ENCODE measurements around the gene ANKRD31.

GRCh38 chr5:75062925-75063531, 173.7 kb downstream of the ANKRD31 start:
- TF ChIP-seq SIN3A (IDR thresholded peaks at IDR 0.05; ENCODE audit: borderline replicate concordance, insufficient read depth, low read depth, low read length), result no peak
- TF ChIP-seq, protein P1, sequence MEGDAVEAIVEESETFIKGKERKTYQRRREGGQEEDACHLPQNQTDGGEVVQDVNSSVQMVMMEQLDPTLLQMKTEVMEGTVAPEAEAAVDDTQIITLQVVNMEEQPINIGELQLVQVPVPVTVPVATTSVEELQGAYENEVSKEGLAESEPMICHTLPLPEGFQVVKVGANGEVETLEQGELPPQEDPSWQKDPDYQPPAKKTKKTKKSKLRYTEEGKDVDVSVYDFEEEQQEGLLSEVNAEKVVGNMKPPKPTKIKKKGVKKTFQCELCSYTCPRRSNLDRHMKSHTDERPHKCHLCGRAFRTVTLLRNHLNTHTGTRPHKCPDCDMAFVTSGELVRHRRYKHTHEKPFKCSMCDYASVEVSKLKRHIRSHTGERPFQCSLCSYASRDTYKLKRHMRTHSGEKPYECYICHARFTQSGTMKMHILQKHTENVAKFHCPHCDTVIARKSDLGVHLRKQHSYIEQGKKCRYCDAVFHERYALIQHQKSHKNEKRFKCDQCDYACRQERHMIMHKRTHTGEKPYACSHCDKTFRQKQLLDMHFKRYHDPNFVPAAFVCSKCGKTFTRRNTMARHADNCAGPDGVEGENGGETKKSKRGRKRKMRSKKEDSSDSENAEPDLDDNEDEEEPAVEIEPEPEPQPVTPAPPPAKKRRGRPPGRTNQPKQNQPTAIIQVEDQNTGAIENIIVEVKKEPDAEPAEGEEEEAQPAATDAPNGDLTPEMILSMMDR (IDR thresholded peaks at IDR 0.05), result no peak

Measured in Panc1 (cell line).